Skeletal muscle tissue (tissue), 4 donors: ENCODE results near the gene ANKDD1B. TPM values are rescaled to one million over a fixed set of nuclear protein-coding genes. Genes with fewer than 3 reads are reported as not detected.

Experiments used
- H3K27ac ChIP-seq: one replicate; pipeline ENCODE4 v1.7.0; 2013; ENCODE audit warnings: mild to moderate bottlenecking, low read depth, low read length, inconsistent platforms
- H3K27me3 ChIP-seq, 3 donors: one replicate each; pipeline ENCODE4 v1.7.0; 2013; ENCODE audit warnings: low read length in 3 of 3; ENCODE audit not compliant: control insufficient read depth in 3 of 3, insufficient read depth in 3 of 3
- H3K36me3 ChIP-seq, 3 donors: one replicate each; pipeline ENCODE4 v1.7.0; 2013; ENCODE audit warnings: low read length in 3 of 3; ENCODE audit not compliant: control insufficient read depth in 3 of 3, insufficient read depth in 3 of 3
- H3K4me1 ChIP-seq, 3 donors: one replicate each; pipeline ENCODE4 v1.7.0; 2013; ENCODE audit warnings: low read length in 3 of 3, mild to moderate bottlenecking in 3 of 3; ENCODE audit not compliant: control insufficient read depth in 3 of 3, insufficient read depth in 3 of 3
- H3K4me3 ChIP-seq, 3 donors: one replicate each; pipeline ENCODE4 v1.7.0; 2013; ENCODE audit warnings: low read length in 3 of 3
- H3K9ac ChIP-seq, 3 donors: one replicate each; pipeline ENCODE4 v1.7.0; 2013; ENCODE audit warnings: low read length in 3 of 3, mild to moderate bottlenecking in 3 of 3, moderate library complexity in 2 of 3, low read depth in 1 of 3
- H3K9me3 ChIP-seq, 3 donors: one replicate each; pipeline ENCODE4 v1.7.0; 2013; ENCODE audit warnings: low read length in 3 of 3; ENCODE audit not compliant: control insufficient read depth in 3 of 3
- total RNA-seq: library from RNA; depleted of rRNA; stranded (reverse); fragments of >200 nt; gene quantifications from one replicate; pipeline ENCODE4 v1.2.3, GENCODE V29; 2014
- donor health status: Osteomylitis.

The ANKDD1B gene
- total RNA-seq, 1 donor from 2014 or later, result 3.7 TPM

GRCh38 chr5:75612901-75613300 lies 1.6 kb downstream of the ANKDD1B start:
- H3K9ac ChIP-seq, result no peak overlapping the region
- H3K27ac ChIP-seq, result no peak overlapping the region
- H3K9me3 ChIP-seq, result no peaks in the 10 kb centered on the region
- H3K4me3 ChIP-seq, result no peak overlapping the region
- no peaks in the 10 kb centered on the region for H3K36me3 ChIP-seq
- peaks cover 0 to 3% (median 0%) of the 10 kb centered on the region in 3 donors for H3K27me3 ChIP-seq
- H3K4me1 ChIP-seq, result peaks cover 3 to 9% (median 6%) of the 10 kb centered on the region in 3 donors

GRCh38 chr5:75614176-75614575 lies 2.9 kb downstream of the ANKDD1B start:
- Histone ChIP-seq H3K9me3 (no peaks in the 10 kb centered on the region), H3K4me1 (peaks cover 3 to 9% (median 6%) of the 10 kb centered on the region in 3 donors), H3K27me3 (peaks cover 0 to 3% (median 0%) of the 10 kb centered on the region in 3 donors), H3K4me3 (no peak overlapping the region), H3K27ac (no peak overlapping the region), H3K9ac (no peak overlapping the region), H3K36me3 (no peaks in the 10 kb centered on the region)

- no peaks in the 10 kb centered on the region for H3K36me3 ChIP-seq
- H3K9me3 ChIP-seq, result no peaks in the 10 kb centered on the region
- peaks cover 0 to 4% (median 3%) of the 10 kb centered on the region in 3 donors for H3K4me1 ChIP-seq
- H3K27me3 ChIP-seq, result peaks cover 0 to 2% (median 0%) of the 10 kb centered on the region in 3 donors
- no peak overlapping the region for H3K4me3 ChIP-seq
- H3K9ac ChIP-seq, result no peak overlapping the region
- H3K27ac ChIP-seq, result no peak overlapping the region
Measured at GRCh38 chr5:75616371-75616881, 5.2 kb downstream of the ANKDD1B start.

- no peak overlapping the region for H3K9ac ChIP-seq
Measured at GRCh38 chr5:75616971-75617621, 5.8 kb downstream of the ANKDD1B start.

DNA sequence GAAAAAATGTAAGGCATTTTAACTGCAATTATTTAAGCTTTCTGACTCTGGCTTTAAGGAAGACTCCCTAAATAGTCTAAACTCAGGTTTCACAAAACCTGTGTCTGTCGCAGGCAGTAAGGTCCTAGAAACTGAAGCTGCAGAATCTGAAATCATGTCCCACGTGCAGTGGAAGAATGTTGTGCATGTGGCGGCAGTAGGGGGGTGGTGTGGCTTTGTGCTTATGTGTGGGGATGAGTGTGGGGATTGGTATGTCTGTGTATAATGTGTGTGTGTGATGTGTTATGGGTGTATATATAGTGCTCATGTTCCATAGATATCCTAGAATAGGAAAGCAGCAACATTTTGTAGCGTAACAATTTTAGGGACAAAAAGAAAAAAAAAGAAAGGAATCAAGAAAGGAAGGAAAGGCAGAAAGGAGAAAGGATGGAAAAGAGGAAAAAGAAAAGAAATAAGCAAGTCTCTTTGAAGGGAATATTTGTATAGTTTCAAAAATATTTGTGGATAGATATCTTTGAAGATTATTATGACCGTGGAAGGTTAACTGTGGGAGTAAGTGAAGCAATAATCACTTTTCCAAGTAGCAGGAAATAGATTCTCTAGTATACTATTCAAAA lies 6.6 kb downstream of the ANKDD1B start:
- Histone ChIP-seq H3K9me3 (no peaks in the 10 kb centered on the region), H3K4me3 (no peak overlapping the region), H3K4me1 (no peaks in the 10 kb centered on the region), H3K36me3 (no peaks in the 10 kb centered on the region), H3K9ac (no peak overlapping the region), H3K27ac (no peak overlapping the region), H3K27me3 (no peaks in the 10 kb centered on the region)

More at GRCh38 chr5:75616971-75617621, 5.8 kb downstream of the ANKDD1B start:
- no peaks in the 10 kb centered on the region for H3K27me3 ChIP-seq
- H3K27ac ChIP-seq, result no peak overlapping the region
- no peaks in the 10 kb centered on the region for H3K4me1 ChIP-seq
- no peaks in the 10 kb centered on the region for H3K36me3 ChIP-seq
- H3K9me3 ChIP-seq, result no peaks in the 10 kb centered on the region
- no peak overlapping the region for H3K4me3 ChIP-seq

GRCh38 chr5:75620184-75620959 lies 9.1 kb downstream of the ANKDD1B start:
- Histone ChIP-seq H3K9me3 (no peaks in the 10 kb centered on the region), H3K9ac (no peak overlapping the region), H3K27me3 (no peaks in the 10 kb centered on the region), H3K4me3 (no peak overlapping the region), H3K36me3 (no peaks in the 10 kb centered on the region), H3K27ac (no peak overlapping the region), H3K4me1 (no peaks in the 10 kb centered on the region)

- Histone ChIP-seq H3K27ac (no peak overlapping the region), H3K9ac (no peak overlapping the region), H3K4me1 (no peaks in the 10 kb centered on the region), H3K4me3 (no peak overlapping the region), H3K27me3 (no peaks in the 10 kb centered on the region), H3K36me3 (no peaks in the 10 kb centered on the region), H3K9me3 (no peaks in the 10 kb centered on the region)
Measured at GRCh38 chr5:75622564-75622963, 11.3 kb downstream of the ANKDD1B start.

DNA sequence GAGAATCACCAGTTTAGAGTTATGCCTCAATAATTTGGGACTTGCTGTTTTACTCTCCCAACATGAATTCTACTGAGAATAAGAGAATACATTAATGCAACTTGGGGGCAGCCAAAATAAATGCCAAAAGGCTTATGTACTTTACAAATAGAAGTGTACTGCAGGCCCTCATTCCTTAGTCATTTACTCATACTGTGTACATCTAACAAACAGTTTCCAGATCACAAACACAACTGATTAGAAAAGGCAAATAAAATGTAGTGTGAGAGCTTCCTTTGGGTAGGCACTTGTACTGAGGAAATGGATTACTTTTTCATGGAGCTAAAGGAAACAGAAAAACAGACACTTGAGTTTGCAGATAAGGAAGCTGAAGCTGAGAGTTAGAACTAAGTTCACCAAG lies 12.6 kb downstream of the ANKDD1B start:
- Histone ChIP-seq H3K36me3 (no peaks in the 10 kb centered on the region), H3K9me3 (no peaks in the 10 kb centered on the region), H3K27me3 (no peaks in the 10 kb centered on the region), H3K27ac (no peak overlapping the region), H3K4me3 (no peak overlapping the region), H3K4me1 (no peaks in the 10 kb centered on the region), H3K9ac (no peak overlapping the region)

GRCh38 chr5:75626959-75627358 lies 15.7 kb downstream of the ANKDD1B start:
- Histone ChIP-seq H3K36me3 (no peaks in the 10 kb centered on the region), H3K27ac (no peak overlapping the region), H3K27me3 (no peaks in the 10 kb centered on the region), H3K4me3 (no peak overlapping the region), H3K4me1 (no peaks in the 10 kb centered on the region), H3K9me3 (no peaks in the 10 kb centered on the region), H3K9ac (no peak overlapping the region)

DNA sequence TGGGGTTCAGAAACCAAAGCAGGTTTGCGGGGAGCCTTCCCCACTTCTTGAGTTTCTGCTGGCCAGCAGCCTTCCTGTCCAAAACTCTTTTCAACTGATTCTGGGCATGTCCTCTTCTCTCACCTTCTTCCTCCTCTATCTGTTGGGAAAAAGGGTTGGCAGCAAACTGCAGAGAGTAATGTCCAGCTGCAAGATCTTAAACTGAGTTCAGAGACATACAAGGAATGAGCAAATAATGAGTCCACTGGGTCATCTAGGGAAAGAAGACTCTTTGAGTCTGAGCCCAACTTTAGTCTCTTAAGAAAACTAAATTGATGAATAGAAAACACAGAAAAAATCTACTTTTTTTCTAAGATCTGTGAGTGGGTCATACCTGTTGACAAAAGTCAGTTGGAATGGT lies 16.5 kb downstream of the ANKDD1B start:
- no peak overlapping the region for H3K9ac ChIP-seq

More for the DNA sequence above, 16.5 kb downstream of the ANKDD1B start:
- H3K4me3 ChIP-seq, result no peak overlapping the region
- no peak overlapping the region for H3K27ac ChIP-seq
- H3K36me3 ChIP-seq, result no peaks in the 10 kb centered on the region
- H3K27me3 ChIP-seq, result no peaks in the 10 kb centered on the region
- H3K4me1 ChIP-seq, result no peaks in the 10 kb centered on the region
- no peaks in the 10 kb centered on the region for H3K9me3 ChIP-seq
